ENCODE results near the gene SLC26A9.

The SLC26A9 gene

GRCh38 chr1:205943245-205943644 is at the start of gene SLC26A9:
Gene SLC26A9, minus strand, starts transcription at chr1:205943456. Its CDS starts 7,636 bp downstream, at chr1:205935820.
- DNase-seq (ENCODE audit: low read depth in 2 of 2) = no peak

GRCh38 chr1:205992218-205992882 is 49.1 kb upstream of the SLC26A9 start:
- no peak for DNase-seq (ENCODE audit: low read depth in 2 of 2)

GRCh38 chr1:205991237-205991636 is 48.0 kb upstream of the SLC26A9 start:
- DNase-seq (ENCODE audit: low read depth in 2 of 2) = no peak

GRCh38 chr1:205990226-205990625 is 47.0 kb upstream of the SLC26A9 start:
- no peak for DNase-seq (ENCODE audit: low read depth in 2 of 2)

GRCh38 chr1:205989786-205990185 is 46.5 kb upstream of the SLC26A9 start:
- DNase-seq (ENCODE audit: low read depth in 2 of 2) = no peak

GRCh38 chr1:205988585-205988995 is 45.3 kb upstream of the SLC26A9 start:
- DNase-seq (ENCODE audit: low read depth in 2 of 2) = no peak

- no peak for DNase-seq (ENCODE audit: low read depth in 2 of 2)
Observed at GRCh38 chr1:205986861-205987260, 43.6 kb upstream of the SLC26A9 start.

GRCh38 chr1:205986292-205986691 is 43.0 kb upstream of the SLC26A9 start:
- DNase-seq (ENCODE audit: low read depth in 2 of 2) = no peak

GRCh38 chr1:205985330-205986005 is 42.2 kb upstream of the SLC26A9 start:
- no peak for DNase-seq (ENCODE audit: low read depth in 2 of 2)

- no peak for DNase-seq (ENCODE audit: low read depth in 2 of 2)
Observed at GRCh38 chr1:205983925-205984725, 40.9 kb upstream of the SLC26A9 start.

GRCh38 chr1:205981257-205981656 is 38.0 kb upstream of the SLC26A9 start:
- DNase-seq (ENCODE audit: low read depth in 2 of 2) = no peak

GRCh38 chr1:205980237-205980870 is 37.1 kb upstream of the SLC26A9 start:
- no peak for DNase-seq (ENCODE audit: low read depth in 2 of 2)

- no peak for DNase-seq (ENCODE audit: low read depth in 2 of 2)
Observed at GRCh38 chr1:205979301-205979700, 36.0 kb upstream of the SLC26A9 start.

GRCh38 chr1:205978676-205979075 is 35.4 kb upstream of the SLC26A9 start:
- no peak for DNase-seq (ENCODE audit: low read depth in 2 of 2)

GRCh38 chr1:205977402-205978014 is 34.3 kb upstream of the SLC26A9 start:
- DNase-seq (ENCODE audit: low read depth in 2 of 2) = peak; percentile 48 to 72

- no peak for DNase-seq (ENCODE audit: low read depth in 2 of 2)
Observed at GRCh38 chr1:205976708-205977401, 33.6 kb upstream of the SLC26A9 start.

GRCh38 chr1:205976036-205976435 is 32.8 kb upstream of the SLC26A9 start:
- no peak for DNase-seq (ENCODE audit: low read depth in 2 of 2)

GRCh38 chr1:205975387-205975998 is 32.2 kb upstream of the SLC26A9 start:
- no peak for DNase-seq (ENCODE audit: low read depth in 2 of 2)

- no peak for DNase-seq (ENCODE audit: low read depth in 2 of 2)
Observed at GRCh38 chr1:205974712-205975111, 31.5 kb upstream of the SLC26A9 start.

- no peak for DNase-seq (ENCODE audit: low read depth in 2 of 2)
Observed at GRCh38 chr1:205973377-205974232, 30.3 kb upstream of the SLC26A9 start.

Data from stimulated activated CD4-positive, alpha-beta T cell treated with anti-CD3 and anti-CD28 coated beads, Interleukin-15, amount 100 ng/mL, for 48 hours (primary cell).